ENCODE results near the gene GABRA4. TPM values are rescaled to one million over a fixed set of nuclear protein-coding genes. Genes with fewer than 3 reads are reported as not detected.

GABRA4 gene
- total RNA-seq, 6 donors from 2014 or later = not detected

GRCh38 chr4:47031751-47032404, 38.5 kb upstream of the GABRA4 start:
- Histone ChIP-seq H3K36me3 (no peaks in the 10 kb centered on the region), H3K4me1 (peaks cover 7 to 14% (median 10%) of the 10 kb centered on the region in 4 donors), H3K4me3 (peak overlapping the region in 3 of 4 donors; percentile 25 to 44 (median 36)), H3K9me3 (no peaks in the 10 kb centered on the region), H3K27ac (no peak overlapping the region), H3K27me3 (peaks cover 0 to 6% (median 0%) of the 10 kb centered on the region in 4 donors)
- TF ChIP-seq POLR2A (IDR thresholded peaks at IDR 0.05) = no peak
- no peak for TF ChIP-seq CTCF (IDR thresholded peaks at IDR 0.05)
- no peak for TF ChIP-seq EP300 (IDR thresholded peaks at IDR 0.05)
- no peak for TF ChIP-seq POLR2AphosphoS5 (IDR thresholded peaks at IDR 0.05)
- WGBS, 2 donors = 2% methylated on average over 12 to 19 of the region's 19 CpGs
- DNase-seq = no peak
- ATAC-seq (ENCODE audit: low FRiP score in 2 of 2) = peak in 1 of 2 donors; percentile 47

DNA sequence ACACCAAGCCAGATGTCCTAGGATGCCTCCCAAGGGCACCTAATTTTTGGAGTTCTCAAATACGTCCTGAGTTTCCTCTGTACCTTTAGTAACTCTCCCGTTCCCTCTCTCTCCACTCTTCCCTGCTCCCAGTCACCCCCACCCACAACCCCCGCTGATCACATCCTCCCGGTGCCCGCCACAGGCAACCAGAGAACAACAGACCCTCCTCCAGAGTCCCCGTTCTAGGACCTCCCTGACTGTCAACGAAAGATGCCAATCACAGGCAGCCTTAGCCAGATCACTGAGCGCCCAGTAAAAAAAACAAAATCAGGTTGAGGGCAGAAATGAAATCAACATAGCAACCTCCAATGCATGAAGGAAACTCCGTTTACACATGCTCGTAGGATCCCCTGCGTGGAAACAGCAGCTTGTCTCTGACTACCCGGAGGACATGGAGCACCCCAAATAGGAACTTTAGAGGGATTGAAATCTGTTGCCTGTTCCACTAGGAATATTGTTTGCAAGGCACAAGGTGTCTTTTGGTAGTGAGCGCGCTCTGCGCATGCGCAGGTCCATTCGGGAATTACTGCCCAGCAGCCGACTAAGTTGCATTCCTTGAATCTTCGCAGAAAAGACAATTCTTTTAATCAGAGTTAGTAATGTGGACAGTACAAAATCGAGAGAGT, 37.8 kb upstream of the GABRA4 start, which contains the start of gene GABRB1:
TSS of gene GABRB1 (plus strand) at position 557 of the 668 bp plus-strand sequence.
- H3K4me3 ChIP-seq = peak within 1 kb of the TSS in 3 of 4 donors; percentile 25 to 44 (median 36)
- ATAC-seq (ENCODE audit: low FRiP score in 2 of 2) = peak in 1 of 2 donors; percentile 44
- no peaks in the 10 kb centered on the region for H3K9me3 ChIP-seq
- no peak for TF ChIP-seq POLR2A (IDR thresholded peaks at IDR 0.05)
- TF ChIP-seq POLR2AphosphoS5 (IDR thresholded peaks at IDR 0.05) = no peak
- TF ChIP-seq EP300 (IDR thresholded peaks at IDR 0.05) = no peak
- no peak for TF ChIP-seq CTCF (IDR thresholded peaks at IDR 0.05)
- peak; percentile 11 to 43 for DNase-seq
- H3K27ac ChIP-seq = no peak within 1 kb of the TSS
- 7 to 8% methylated on average over 20 of the region's 20 CpGs for WGBS, 2 donors
- H3K27me3 ChIP-seq = peaks cover 0 to 6% (median 0%) of the 10 kb centered on the region in 4 donors
- peaks cover 7 to 14% (median 10%) of the 10 kb centered on the region in 4 donors for H3K4me1 ChIP-seq
- H3K36me3 ChIP-seq = no peaks in the 10 kb centered on the region

- no peak for ATAC-seq (ENCODE audit: low FRiP score in 2 of 2)
- 69 to 73% methylated on average over 1 of the region's 1 CpG for WGBS, 2 donors
- H3K4me3 ChIP-seq = no peak overlapping the region
These were observed 24.1 kb upstream of the GABRA4 start for GRCh38 chr4:47017494-47017893.

GRCh38 chr4:47017081-47017480, 23.7 kb upstream of the GABRA4 start:
- no peak for ATAC-seq (ENCODE audit: low FRiP score in 2 of 2)
- no peak for DNase-seq

More at GRCh38 chr4:47017494-47017893, 24.1 kb upstream of the GABRA4 start:
- H3K36me3 ChIP-seq = no peaks in the 10 kb centered on the region
- H3K27me3 ChIP-seq = no peaks in the 10 kb centered on the region
- H3K27ac ChIP-seq = no peak overlapping the region
- no peaks in the 10 kb centered on the region for H3K9me3 ChIP-seq
- DNase-seq = no peak
- no peak for TF ChIP-seq POLR2AphosphoS5 (IDR thresholded peaks at IDR 0.05)
- no peak for TF ChIP-seq POLR2A (IDR thresholded peaks at IDR 0.05)
- TF ChIP-seq CTCF (IDR thresholded peaks at IDR 0.05) = no peak
- no peak for TF ChIP-seq EP300 (IDR thresholded peaks at IDR 0.05)
- no peaks in the 10 kb centered on the region for H3K4me1 ChIP-seq

More at GRCh38 chr4:47017081-47017480, 23.7 kb upstream of the GABRA4 start:
- WGBS, 2 donors = 54 to 72% methylated on average over 4 of the region's 4 CpGs
- Histone ChIP-seq H3K36me3 (no peaks in the 10 kb centered on the region), H3K27me3 (no peaks in the 10 kb centered on the region), H3K4me3 (no peak overlapping the region), H3K4me1 (no peaks in the 10 kb centered on the region), H3K9me3 (no peaks in the 10 kb centered on the region), H3K27ac (no peak overlapping the region)
- no peak for TF ChIP-seq CTCF (IDR thresholded peaks at IDR 0.05)
- TF ChIP-seq EP300 (IDR thresholded peaks at IDR 0.05) = no peak
- TF ChIP-seq POLR2AphosphoS5 (IDR thresholded peaks at IDR 0.05) = no peak
- no peak for TF ChIP-seq POLR2A (IDR thresholded peaks at IDR 0.05)

Data from upper lobe of left lung (tissue), 6 donors.